Choroid plexus epithelial cell (primary cell): ENCODE data around the gene NKAIN4.

Experiments
- DNase-seq: peaks from one replicate; pipeline ENCODE4 v3.0.0-alpha.2; 2010; ENCODE audit warnings: low read depth
- H3K4me3 ChIP-seq: 2 replicates; pipeline ENCODE4 v1.5.1; 2011; ENCODE audit warnings: low read depth, mild to moderate bottlenecking, control low read depth, low read length, moderate library complexity
- TF ChIP-seq, protein P1 (sequence below): conservative IDR thresholded peaks from 2 replicates; pipeline ENCODE4 v1.5.1; 2011; ENCODE audit warnings: low read depth, mild to moderate bottlenecking, control low read depth, inconsistent platforms, low read length, moderate library complexity

NKAIN4 gene

GRCh38 chr20:63243604-63244247 is 10.5 kb downstream of the NKAIN4 start:
- no peak overlapping the region for H3K4me3 ChIP-seq
- TF ChIP-seq, protein P1, sequence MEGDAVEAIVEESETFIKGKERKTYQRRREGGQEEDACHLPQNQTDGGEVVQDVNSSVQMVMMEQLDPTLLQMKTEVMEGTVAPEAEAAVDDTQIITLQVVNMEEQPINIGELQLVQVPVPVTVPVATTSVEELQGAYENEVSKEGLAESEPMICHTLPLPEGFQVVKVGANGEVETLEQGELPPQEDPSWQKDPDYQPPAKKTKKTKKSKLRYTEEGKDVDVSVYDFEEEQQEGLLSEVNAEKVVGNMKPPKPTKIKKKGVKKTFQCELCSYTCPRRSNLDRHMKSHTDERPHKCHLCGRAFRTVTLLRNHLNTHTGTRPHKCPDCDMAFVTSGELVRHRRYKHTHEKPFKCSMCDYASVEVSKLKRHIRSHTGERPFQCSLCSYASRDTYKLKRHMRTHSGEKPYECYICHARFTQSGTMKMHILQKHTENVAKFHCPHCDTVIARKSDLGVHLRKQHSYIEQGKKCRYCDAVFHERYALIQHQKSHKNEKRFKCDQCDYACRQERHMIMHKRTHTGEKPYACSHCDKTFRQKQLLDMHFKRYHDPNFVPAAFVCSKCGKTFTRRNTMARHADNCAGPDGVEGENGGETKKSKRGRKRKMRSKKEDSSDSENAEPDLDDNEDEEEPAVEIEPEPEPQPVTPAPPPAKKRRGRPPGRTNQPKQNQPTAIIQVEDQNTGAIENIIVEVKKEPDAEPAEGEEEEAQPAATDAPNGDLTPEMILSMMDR = no peak
- DNase-seq = no peak

DNA sequence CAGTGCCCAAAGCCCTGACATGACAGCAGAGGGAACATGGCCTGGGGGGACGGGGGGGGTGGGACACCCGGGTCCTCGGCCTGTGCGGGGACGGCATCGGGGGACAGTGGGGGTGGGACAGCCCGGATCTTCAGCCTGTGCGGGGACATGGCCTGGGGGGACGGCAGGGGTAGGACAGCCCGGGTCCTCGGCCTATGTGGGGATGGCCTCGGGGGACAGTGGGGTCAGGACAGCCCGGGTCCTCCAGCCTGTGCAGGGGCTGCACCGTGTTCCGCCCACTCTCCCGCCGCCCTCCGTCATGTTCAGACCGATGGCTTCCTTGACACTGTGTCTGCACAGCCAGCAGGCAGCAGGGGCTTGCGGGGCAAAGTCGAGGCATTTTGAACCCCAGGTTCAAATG is 11.5 kb downstream of the NKAIN4 start:
- TF ChIP-seq, protein P1 = no peak
- DNase-seq = no peak
- no peak overlapping the region for H3K4me3 ChIP-seq

DNA sequence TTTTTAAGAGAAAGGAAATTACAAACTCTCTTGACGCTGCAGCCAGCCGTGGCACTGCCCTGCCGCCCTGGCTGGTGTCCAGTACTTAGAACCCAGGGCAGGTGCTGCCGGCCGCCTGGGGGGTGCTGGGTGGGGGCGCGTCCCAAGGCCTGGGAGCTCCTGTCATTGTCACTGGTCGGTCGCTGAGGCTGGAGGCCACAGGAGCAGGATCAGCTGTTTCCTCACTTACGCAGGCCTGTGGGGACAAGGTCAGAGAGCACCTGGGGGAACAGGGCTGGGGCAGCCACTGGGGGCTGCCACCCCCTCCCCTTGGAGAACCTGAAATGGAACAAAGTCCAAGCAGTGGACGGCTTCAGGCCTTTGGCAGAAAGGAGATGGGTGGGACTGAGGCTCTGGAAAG is 13.0 kb downstream of the NKAIN4 start:
- H3K4me3 ChIP-seq = no peak overlapping the region
- TF ChIP-seq, protein P1 = no peak
- DNase-seq = no peak

- no peak overlapping the region for H3K4me3 ChIP-seq
Observed at GRCh38 chr20:63240004-63240403, 14.3 kb downstream of the NKAIN4 start.

GRCh38 chr20:63239431-63239830 is 14.8 kb downstream of the NKAIN4 start:
- TF ChIP-seq, protein P1 = no peak
- no peak overlapping the region for H3K4me3 ChIP-seq
- DNase-seq = no peak

More at GRCh38 chr20:63240004-63240403, 14.3 kb downstream of the NKAIN4 start:
- DNase-seq = no peak
- TF ChIP-seq, protein P1 = no peak

- TF ChIP-seq, protein P1 = no peak
- no peak overlapping the region for H3K4me3 ChIP-seq
- DNase-seq = no peak
Observed at GRCh38 chr20:63238514-63239125, 15.6 kb downstream of the NKAIN4 start.

GRCh38 chr20:63238031-63238430 is 16.2 kb downstream of the NKAIN4 start:
- DNase-seq = no peak
- TF ChIP-seq, protein P1 = no peak
- H3K4me3 ChIP-seq = no peak overlapping the region
